H9 (cell line): Measurements from ENCODE around the gene ACER3. TPM values are rescaled to one million over a fixed set of nuclear protein-coding genes. Genes with fewer than 3 reads are reported as not detected.

Source experiments
- DNase-seq: peaks from one replicate; pipeline ENCODE4 v3.0.0-alpha.2; 2017
- H2AFZ ChIP-seq: one replicate; pipeline ENCODE4 v1.6.1; 2013; ENCODE audit warnings: mild to moderate bottlenecking, low read length, control low read depth, moderate library complexity
- H2AK5ac ChIP-seq: 2 replicates; pipeline ENCODE4 v1.6.1; 2013; ENCODE audit warnings: low read length, control low read depth, mixed read lengths; ENCODE audit not compliant: insufficient read length
- H2BK120ac ChIP-seq: one replicate; pipeline ENCODE4 v1.6.1; 2013; ENCODE audit warnings: low read depth, mild to moderate bottlenecking, low read length, control low read depth, inconsistent platforms; ENCODE audit not compliant: poor library complexity, severe bottlenecking
- H2BK12ac ChIP-seq: 2 replicates; pipeline ENCODE4 v1.6.1; 2013; ENCODE audit warnings: low read length, control low read depth, mixed read lengths, low read depth; ENCODE audit not compliant: insufficient read length
- H2BK15ac ChIP-seq: 2 replicates; pipeline ENCODE4 v1.6.1; 2013; ENCODE audit warnings: low read depth, low read length, control low read depth
- H2BK20ac ChIP-seq: one replicate; pipeline ENCODE4 v1.6.1; 2013; ENCODE audit warnings: low read depth, mild to moderate bottlenecking, low read length, control low read depth, inconsistent platforms; ENCODE audit not compliant: poor library complexity, severe bottlenecking
- H2BK5ac ChIP-seq: 2 replicates; pipeline ENCODE4 v1.6.1; 2013; ENCODE audit warnings: low read length, control low read depth, mixed read lengths; ENCODE audit not compliant: insufficient read length
- H3K14ac ChIP-seq: 2 replicates; pipeline ENCODE4 v1.6.1; 2013; ENCODE audit warnings: low read length, control low read depth; ENCODE audit not compliant: insufficient read depth
- H3K18ac ChIP-seq: 2 replicates; pipeline ENCODE4 v1.6.1; 2013; ENCODE audit warnings: low read depth, mild to moderate bottlenecking, mixed read lengths, low read length, control low read depth; ENCODE audit not compliant: insufficient read length
- H3K23ac ChIP-seq: 2 replicates; pipeline ENCODE4 v1.6.1; 2013; ENCODE audit warnings: low read length, control low read depth, mixed read lengths, low read depth; ENCODE audit not compliant: insufficient read length
- H3K23me2 ChIP-seq: 2 replicates; pipeline ENCODE4 v1.6.1; 2013; ENCODE audit warnings: low read depth, mild to moderate bottlenecking, mixed read lengths, low read length, control low read depth; ENCODE audit not compliant: insufficient read length, poor library complexity, severe bottlenecking
- H3K27ac ChIP-seq: 2 replicates; pipeline ENCODE4 v1.5.1; 2013; ENCODE audit warnings: low read length, control low read depth, mixed read lengths, low read depth; ENCODE audit not compliant: insufficient read length
- H3K27me3 ChIP-seq: 2 replicates; pipeline ENCODE4 v1.6.1; 2013; ENCODE audit warnings: low read length, control low read depth, inconsistent platforms; ENCODE audit not compliant: insufficient read depth
- H3K4ac ChIP-seq: 2 replicates; pipeline ENCODE4 v1.6.1; 2013; ENCODE audit warnings: low read depth, mild to moderate bottlenecking, control low read depth, inconsistent platforms, low read length, moderate library complexity
- H3K4me1 ChIP-seq: 2 replicates; pipeline ENCODE4 v1.6.1; 2013; ENCODE audit warnings: low read length, control low read depth, inconsistent platforms; ENCODE audit not compliant: insufficient read depth
- H3K4me2 ChIP-seq: 2 replicates; pipeline ENCODE4 v1.6.1; 2013; ENCODE audit warnings: low read length, control low read depth, mixed read lengths; ENCODE audit not compliant: insufficient read length, insufficient read depth
- H3K56ac ChIP-seq: 2 replicates; pipeline ENCODE4 v1.6.1; 2013; ENCODE audit warnings: low read depth, mild to moderate bottlenecking, mixed read lengths, low read length, control low read depth; ENCODE audit not compliant: insufficient read length
- H3K79me1 ChIP-seq: 2 replicates; pipeline ENCODE4 v1.6.1; 2013; ENCODE audit warnings: low read depth, mild to moderate bottlenecking, moderate library complexity, low read length, control low read depth, inconsistent platforms; ENCODE audit not compliant: insufficient read depth, poor library complexity, severe bottlenecking
- H3K79me2 ChIP-seq: 2 replicates; pipeline ENCODE4 v1.6.1; 2013; ENCODE audit warnings: low read length, control low read depth, inconsistent platforms; ENCODE audit not compliant: insufficient read depth
- H3K9ac ChIP-seq: 2 replicates; pipeline ENCODE4 v1.6.1; 2013; ENCODE audit warnings: low read length, control low read depth, mixed read lengths; ENCODE audit not compliant: insufficient read length; ENCODE audit errors: extremely low read depth
- H3K9me3 ChIP-seq: one replicate; pipeline ENCODE4 v1.6.1; 2013; ENCODE audit warnings: low read depth, low read length, inconsistent platforms; ENCODE audit not compliant: control insufficient read depth
- H3T11ph ChIP-seq: one replicate; pipeline ENCODE4 v1.6.1; 2013; ENCODE audit warnings: mild to moderate bottlenecking, low read length, control low read depth, inconsistent platforms
- H4K20me1 ChIP-seq: one replicate; pipeline ENCODE4 v1.6.1; 2013; ENCODE audit not compliant: control insufficient read depth, insufficient read length, insufficient read depth
- H4K5ac ChIP-seq: 2 replicates; pipeline ENCODE4 v1.6.1; 2013; ENCODE audit warnings: low read depth, mild to moderate bottlenecking, mixed read lengths, low read length, control low read depth; ENCODE audit not compliant: insufficient read length
- H4K8ac ChIP-seq: replicated peaks from 2 replicates; pipeline ENCODE4 v1.6.1; 2013; ENCODE audit warnings: low read length, control low read depth, mixed read lengths, low read depth; ENCODE audit not compliant: insufficient read length
- H4K91ac ChIP-seq: 2 replicates; pipeline ENCODE4 v1.6.1; 2013; ENCODE audit warnings: low read depth, mild to moderate bottlenecking, moderate library complexity, mixed read lengths, low read length, control low read depth; ENCODE audit not compliant: insufficient read length
- H3K27ac Mint-ChIP-seq, 3 experiments: 2 replicates in 2 of 3; 3 replicates in 1 of 3; pipeline ENCODE4 v1.8.0; 2020 to 2021; ENCODE audit warnings: mixed read lengths in 3 of 3, mild to moderate bottlenecking in 1 of 3, moderate library complexity in 1 of 3
- H3K27me3 Mint-ChIP-seq: 2 replicates; pipeline ENCODE4 v1.8.0; 2021; ENCODE audit warnings: low read depth, mild to moderate bottlenecking, moderate library complexity, mixed read lengths
- H3K36me3 Mint-ChIP-seq, 3 experiments: 2 replicates in 2 of 3; 3 replicates in 1 of 3; pipeline ENCODE4 v1.8.0; 2020 to 2021; ENCODE audit warnings: low read depth in 3 of 3, mixed read lengths in 3 of 3; ENCODE audit not compliant: insufficient read depth in 1 of 3
- H3K4me1 Mint-ChIP-seq, 2 experiments: 2 replicates each; pipeline ENCODE4 v1.8.0; 2020; ENCODE audit warnings: mixed read lengths in 2 of 2
- H3K4me3 Mint-ChIP-seq, 2 experiments: 2 replicates in 1 of 2; 3 replicates in 1 of 2; pipeline ENCODE4 v1.8.0; 2020 to 2021; ENCODE audit warnings: mild to moderate bottlenecking in 2 of 2, mixed read lengths in 2 of 2, moderate library complexity in 1 of 2
- H3K9me3 Mint-ChIP-seq, 2 experiments: 2 replicates in 1 of 2; 3 replicates in 1 of 2; pipeline ENCODE4 v1.8.0; 2020; ENCODE audit warnings: mild to moderate bottlenecking in 2 of 2, mixed read lengths in 2 of 2, moderate library complexity in 1 of 2
- WGBS: extraction: QIAGEN DNeasy Blood & Tissue Kit; methylation state at CpG from one replicate; pipeline ENCODE4 v1.1.7; 2013; ENCODE audit warnings: missing lambda C conversion rate, low lambda C conversion rate, mixed read lengths; ENCODE audit not compliant: insufficient read length; ENCODE audit errors: extremely low coverage; 5-methylcytosine and 5-hydroxymethylcytosine counted together
- total RNA-seq: library from RNA; stranded (reverse); gene quantifications from 2 replicates; pipeline ENCODE4 v1.2.1, GENCODE V29; 2021
- TF ChIP-seq, protein P1 (sequence below): fragments of 200-600 bp; sonication (generic); conservative IDR thresholded peaks from 3 replicates; pipeline ENCODE4 v1.8.0; 2021; ENCODE audit warnings: antibody characterized with exemption, mild to moderate bottlenecking

ACER3 gene
- total RNA-seq, 1 experiment from 2014 or later: 14.7 TPM

DNA sequence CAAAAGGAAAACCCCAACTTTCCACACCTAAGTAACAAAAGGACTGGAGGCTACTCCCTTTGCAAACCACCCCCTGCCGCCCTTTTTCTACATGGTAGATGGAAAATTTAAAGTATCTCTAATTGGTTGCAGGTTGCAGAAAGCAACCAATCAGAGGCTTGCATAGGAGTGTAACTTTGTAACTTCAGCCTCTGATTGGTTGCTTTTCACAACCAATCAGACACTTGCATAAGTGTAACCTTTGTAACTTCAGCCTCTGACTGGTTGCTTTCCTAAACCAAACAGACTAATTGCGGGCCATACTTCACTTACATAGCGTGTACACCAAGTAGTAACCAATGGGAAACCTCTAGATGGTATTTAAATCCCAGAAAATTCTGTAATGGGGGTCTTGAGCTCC, 16.8 kb upstream of the ACER3 start:
- H3K9me3 ChIP-seq: no peaks in the 10 kb centered on the region
- H3K79me2 ChIP-seq: no peaks in the 10 kb centered on the region
- no peak overlapping the region for H3K4ac ChIP-seq
- no peak overlapping the region for H3K27ac ChIP-seq
- Mint-ChIP-seq H3K4me1 (peaks cover 14 to 19% of the 10 kb centered on the region in 2 experiments), H3K4me3 (no peak overlapping the region), H3K36me3 (peaks cover 0 to 4% (median 0%) of the 10 kb centered on the region in 3 experiments; a peak in 2 of 7 replicates), H3K27ac (no peak overlapping the region), H3K9me3 (peaks cover 0 to 3% of the 10 kb centered on the region in 2 experiments; a peak in 2 of 5 replicates), H3K27me3 (peaks cover 5% of the 10 kb centered on the region)
- H3K18ac ChIP-seq: no peak overlapping the region
- no peak overlapping the region for H2BK120ac ChIP-seq
- H2AFZ ChIP-seq: no peak overlapping the region
- H3K23me2 ChIP-seq: no peaks in the 10 kb centered on the region
- no peak overlapping the region for H3K23ac ChIP-seq
- H2BK15ac ChIP-seq: no peak overlapping the region
- H4K8ac ChIP-seq: no peak overlapping the region
- H2BK20ac ChIP-seq: no peak overlapping the region
- no peak overlapping the region for H4K5ac ChIP-seq
- no peak overlapping the region for H3K56ac ChIP-seq
- TF ChIP-seq, protein P1, sequence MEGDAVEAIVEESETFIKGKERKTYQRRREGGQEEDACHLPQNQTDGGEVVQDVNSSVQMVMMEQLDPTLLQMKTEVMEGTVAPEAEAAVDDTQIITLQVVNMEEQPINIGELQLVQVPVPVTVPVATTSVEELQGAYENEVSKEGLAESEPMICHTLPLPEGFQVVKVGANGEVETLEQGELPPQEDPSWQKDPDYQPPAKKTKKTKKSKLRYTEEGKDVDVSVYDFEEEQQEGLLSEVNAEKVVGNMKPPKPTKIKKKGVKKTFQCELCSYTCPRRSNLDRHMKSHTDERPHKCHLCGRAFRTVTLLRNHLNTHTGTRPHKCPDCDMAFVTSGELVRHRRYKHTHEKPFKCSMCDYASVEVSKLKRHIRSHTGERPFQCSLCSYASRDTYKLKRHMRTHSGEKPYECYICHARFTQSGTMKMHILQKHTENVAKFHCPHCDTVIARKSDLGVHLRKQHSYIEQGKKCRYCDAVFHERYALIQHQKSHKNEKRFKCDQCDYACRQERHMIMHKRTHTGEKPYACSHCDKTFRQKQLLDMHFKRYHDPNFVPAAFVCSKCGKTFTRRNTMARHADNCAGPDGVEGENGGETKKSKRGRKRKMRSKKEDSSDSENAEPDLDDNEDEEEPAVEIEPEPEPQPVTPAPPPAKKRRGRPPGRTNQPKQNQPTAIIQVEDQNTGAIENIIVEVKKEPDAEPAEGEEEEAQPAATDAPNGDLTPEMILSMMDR: no peak
- no peak for DNase-seq
- H3K4me1 ChIP-seq: no peaks in the 10 kb centered on the region
- no peak overlapping the region for H4K91ac ChIP-seq
- no peak overlapping the region for H2AK5ac ChIP-seq
- no peak overlapping the region for H3K14ac ChIP-seq
- H3K9ac ChIP-seq: no peak overlapping the region
- H2BK12ac ChIP-seq: no peak overlapping the region
- no peaks in the 10 kb centered on the region for H4K20me1 ChIP-seq
- no peaks in the 10 kb centered on the region for H3K79me1 ChIP-seq
- H3K4me2 ChIP-seq: no peak overlapping the region
- H2BK5ac ChIP-seq: no peak overlapping the region
- H3K27me3 ChIP-seq: no peaks in the 10 kb centered on the region
- H3T11ph ChIP-seq: no peak overlapping the region
- WGBS: no CpG with 5 or more reads among the region's 3 CpGs
